22Rv1 (cell line): ENCODE measurements around the gene CCDC9.

Experiments
- CTCF ChIP-seq: fragments of 450-650 bp; IDR thresholded peaks from 2 replicates; pipeline ENCODE4 v1.5.1; 2017; ENCODE audit warnings: mild to moderate bottlenecking
- ZFX ChIP-seq: fragments of 450-650 bp; IDR thresholded peaks from 2 replicates; pipeline ENCODE4 v1.6.1; 2017; ENCODE audit warnings: antibody characterized with exemption, borderline replicate concordance

- TF ChIP-seq CTCF (no peak), ZFX (no peak)
Measured at GRCh38 chr19:47283405-47284059, 27.2 kb downstream of the CCDC9 start.
